Peyer's patch (tissue), 4 donors: Measurements from ENCODE around the gene STYXL1. TPM values are rescaled to one million over a fixed set of nuclear protein-coding genes. Genes with fewer than 3 reads are reported as not detected.

Experiments
- DNase-seq, 3 donors: peaks; one replicate each; pipeline ENCODE4 v3.0.0-alpha.2; 2017 to 2019
- H3K27ac ChIP-seq, 4 donors: fragments of 200-600 bp; sonication (generic); one replicate each; pipeline ENCODE4 v1.5.1; 2016 to 2019
- H3K27me3 ChIP-seq, 2 donors: fragments of 200-600 bp; sonication (generic); one replicate each; pipeline ENCODE4 v1.5.1; 2019
- H3K36me3 ChIP-seq, 3 donors: fragments of 200-600 bp; sonication (generic); one replicate each; pipeline ENCODE4 v1.5.1; 2016 to 2019
- H3K4me1 ChIP-seq, 4 donors: fragments of 200-600 bp; sonication (generic); one replicate each; pipeline ENCODE4 v1.5.1; 2016 to 2019
- H3K4me3 ChIP-seq, 4 donors: fragments of 200-600 bp; sonication (generic); 1 replicate in 3 of 4; 2 replicates in 1 of 4; pipeline ENCODE4 v1.5.1; 2016 to 2019; ENCODE audit warnings: mild to moderate bottlenecking in 1 of 4
- H3K9me3 ChIP-seq, 4 donors: fragments of 200-600 bp; sonication (generic); one replicate each; pipeline ENCODE4 v1.5.1; 2016 to 2019; ENCODE audit warnings: mild to moderate bottlenecking in 1 of 4
- CTCF ChIP-seq, 6 experiments: fragments of 450-650 bp in 4 of 6; fragments of 200-600 bp in 2 of 6; sonication (generic) in 1 of 6; IDR thresholded peaks; one replicate each; pipeline ENCODE4 v1.5.1; 2017 to 2019; ENCODE audit warnings: antibody characterized with exemption in 6 of 6, mild to moderate bottlenecking in 3 of 6, moderate library complexity in 1 of 6
- POLR2A ChIP-seq, 2 donors: fragments of 450-650 bp; IDR thresholded peaks; one replicate each; pipeline ENCODE4 v1.5.1; 2017; ENCODE audit warnings: antibody characterized with exemption in 2 of 2, mild to moderate bottlenecking in 2 of 2, moderate library complexity in 2 of 2
- total RNA-seq, 4 donors: library from RNA; depleted of rRNA; stranded (reverse); fragments of >200 nt; gene quantifications; one replicate each; pipeline ENCODE4 v1.1.0, GENCODE V29; 2016

STYXL1 gene
- total RNA-seq, 4 donors from 2014 or later: 14.2 to 42.9 (median 29.5) TPM

- H3K27me3 ChIP-seq: no peaks in the 10 kb centered on the region
- no peak for DNase-seq
- no peak for TF ChIP-seq CTCF (IDR thresholded peaks at IDR 0.05)
- no peak for TF ChIP-seq POLR2A (IDR thresholded peaks at IDR 0.05)
- H3K4me1 ChIP-seq: peaks cover 0 to 15% (median 4%) of the 10 kb centered on the region in 4 donors
- peaks cover 0 to 73% (median 2%) of the 10 kb centered on the region in 3 donors for H3K36me3 ChIP-seq
- no peak overlapping the region for H3K4me3 ChIP-seq
- no peaks in the 10 kb centered on the region for H3K9me3 ChIP-seq
- H3K27ac ChIP-seq: no peak overlapping the region
Measured at GRCh38 chr7:75977743-75978142, 70.1 kb downstream of the STYXL1 start.

GRCh38 chr7:75971961-75972763, 75.6 kb downstream of the STYXL1 start:
- peaks cover 0 to 44% (median 0%) of the 10 kb centered on the region in 3 donors for H3K36me3 ChIP-seq

DNA sequence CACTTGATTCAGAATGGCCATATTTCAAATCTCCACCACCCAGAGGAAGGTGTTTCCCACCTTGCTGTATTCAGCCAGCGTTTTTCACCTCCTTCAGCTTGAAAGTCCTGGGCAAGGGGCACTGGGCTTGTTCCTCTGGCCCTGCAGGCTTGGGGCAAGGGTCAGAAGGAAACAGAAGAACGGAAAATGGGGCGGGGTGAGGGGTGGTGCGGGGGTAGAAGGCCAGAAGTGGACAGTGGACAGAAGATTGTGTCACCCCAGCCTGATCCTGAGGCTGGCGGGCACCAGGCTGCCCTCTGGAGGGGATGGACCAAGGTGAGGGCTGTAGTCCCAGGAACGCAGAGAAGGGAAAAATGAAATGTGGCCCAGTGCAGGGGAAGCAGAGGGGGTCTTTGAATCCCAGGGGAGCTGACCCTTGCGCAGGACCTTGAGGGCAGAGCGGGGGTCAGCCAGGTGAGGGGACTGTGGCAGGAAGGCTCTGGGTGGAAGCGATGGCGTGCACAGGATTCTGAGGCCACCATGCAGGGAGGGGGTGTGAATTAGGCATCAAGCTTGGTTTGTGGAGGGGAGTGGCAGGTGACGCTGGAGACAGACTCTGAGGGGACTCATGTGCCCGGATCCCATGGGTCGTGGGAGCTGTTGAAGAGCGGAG, 76.4 kb downstream of the STYXL1 start:
- H3K27me3 ChIP-seq: no peaks in the 10 kb centered on the region
- no peak for DNase-seq
- peak overlapping the region in 2 of 4 donors; percentile 6 to 28 for H3K27ac ChIP-seq
- no peak overlapping the region for H3K4me3 ChIP-seq
- H3K4me1 ChIP-seq: peaks cover 0 to 31% (median 0%) of the 10 kb centered on the region in 4 donors
- no peak for TF ChIP-seq CTCF (IDR thresholded peaks at IDR 0.05)
- no peaks in the 10 kb centered on the region for H3K9me3 ChIP-seq
- peaks cover 0 to 37% (median 0%) of the 10 kb centered on the region in 3 donors for H3K36me3 ChIP-seq

More at GRCh38 chr7:75971961-75972763, 75.6 kb downstream of the STYXL1 start:
- no peaks in the 10 kb centered on the region for H3K9me3 ChIP-seq
- no peak for DNase-seq
- TF ChIP-seq CTCF (IDR thresholded peaks at IDR 0.05): peak in 2 of 6 experiments; percentile 15 to 16
- no peak for TF ChIP-seq POLR2A (IDR thresholded peaks at IDR 0.05)
- peaks cover 0 to 31% (median 0%) of the 10 kb centered on the region in 4 donors for H3K4me1 ChIP-seq
- no peaks in the 10 kb centered on the region for H3K27me3 ChIP-seq
- H3K27ac ChIP-seq: peak overlapping the region in 2 of 4 donors; percentile 6 to 28
- H3K4me3 ChIP-seq: no peak overlapping the region

GRCh38 chr7:75969704-75970498, 77.9 kb downstream of the STYXL1 start:
- H3K4me3 ChIP-seq: no peak overlapping the region
- H3K27me3 ChIP-seq: no peaks in the 10 kb centered on the region
- peaks cover 0 to 39% (median 0%) of the 10 kb centered on the region in 3 donors for H3K36me3 ChIP-seq
- peak overlapping the region in 3 of 4 donors; percentile 50 to 88 (median 60) for H3K27ac ChIP-seq
- H3K9me3 ChIP-seq: no peaks in the 10 kb centered on the region
- TF ChIP-seq CTCF (IDR thresholded peaks at IDR 0.05) (no peak), POLR2A (IDR thresholded peaks at IDR 0.05) (no peak)
- peaks cover 0 to 39% (median 0%) of the 10 kb centered on the region in 4 donors for H3K4me1 ChIP-seq
- DNase-seq: no peak

DNA sequence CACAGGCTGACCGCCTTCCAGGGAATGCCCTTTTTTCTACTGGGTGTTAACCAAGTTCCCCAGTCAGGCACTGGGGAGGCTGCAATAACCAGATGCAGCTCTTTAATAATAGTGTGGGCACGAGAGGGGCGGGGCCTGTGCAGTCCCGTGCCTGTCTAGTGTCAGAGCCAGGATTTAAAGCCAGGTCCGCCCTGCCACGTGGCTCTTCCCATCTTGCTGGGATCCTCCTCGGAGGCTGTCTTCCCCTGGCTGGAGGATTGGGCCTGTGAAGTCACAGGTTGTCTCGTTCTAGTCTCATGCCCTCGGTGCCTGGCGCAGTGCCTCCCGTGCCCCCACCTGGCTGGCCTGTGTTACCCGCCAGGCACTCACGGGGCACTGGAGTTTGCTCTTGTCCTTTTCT, 78.6 kb downstream of the STYXL1 start:
- DNase-seq: no peak
- Histone ChIP-seq H3K36me3 (peaks cover 0 to 37% (median 0%) of the 10 kb centered on the region in 3 donors), H3K27ac (peak overlapping the region in 3 of 4 donors; percentile 50 to 88 (median 60))

More for the DNA sequence above, 78.6 kb downstream of the STYXL1 start:
- H3K9me3 ChIP-seq: no peaks in the 10 kb centered on the region
- no peak overlapping the region for H3K4me3 ChIP-seq
- peaks cover 0 to 39% (median 0%) of the 10 kb centered on the region in 4 donors for H3K4me1 ChIP-seq
- H3K27me3 ChIP-seq: no peaks in the 10 kb centered on the region
- no peak for TF ChIP-seq POLR2A (IDR thresholded peaks at IDR 0.05)
